GM18498 (cell line): Measurements from ENCODE around the gene NRG4.
"Not testable (repeated sequence)": the region's sequence is repeated elsewhere in the genome, so short reads cannot be mapped to it uniquely, and the experiment has no call there.

Source experiments
- ATAC-seq: cut with Tn5 transposase; IDR thresholded peaks from one replicate; pipeline ENCODE4 v1.9.1; 2021; ENCODE audit warnings: mild to moderate bottlenecking, moderate library complexity; ENCODE audit not compliant: unreplicated experiment

The NRG4 gene

DNA sequence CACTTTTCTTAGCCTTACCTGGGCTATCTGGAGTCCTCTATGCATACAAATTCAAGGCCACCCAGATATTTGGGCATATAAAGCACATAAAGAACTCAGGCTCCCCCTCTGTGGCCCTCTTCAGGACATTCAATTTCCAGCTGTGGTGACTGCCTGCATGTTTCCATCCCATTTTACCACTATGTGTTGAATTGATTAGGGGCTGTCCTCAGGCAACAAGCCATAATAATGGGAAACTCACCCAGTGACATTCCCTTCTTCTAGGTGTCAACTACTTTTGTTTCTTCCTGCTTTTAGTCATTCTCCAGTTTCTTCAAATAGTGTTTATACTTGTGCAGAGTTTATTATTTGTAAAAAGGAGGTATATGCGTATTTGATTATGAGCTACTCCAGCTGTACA is 18.0 kb downstream of the NRG4 start:
- ATAC-seq = no peak

GRCh38 chr15:75992897-75993296 is 19.3 kb downstream of the NRG4 start:
- no peak for ATAC-seq

DNA sequence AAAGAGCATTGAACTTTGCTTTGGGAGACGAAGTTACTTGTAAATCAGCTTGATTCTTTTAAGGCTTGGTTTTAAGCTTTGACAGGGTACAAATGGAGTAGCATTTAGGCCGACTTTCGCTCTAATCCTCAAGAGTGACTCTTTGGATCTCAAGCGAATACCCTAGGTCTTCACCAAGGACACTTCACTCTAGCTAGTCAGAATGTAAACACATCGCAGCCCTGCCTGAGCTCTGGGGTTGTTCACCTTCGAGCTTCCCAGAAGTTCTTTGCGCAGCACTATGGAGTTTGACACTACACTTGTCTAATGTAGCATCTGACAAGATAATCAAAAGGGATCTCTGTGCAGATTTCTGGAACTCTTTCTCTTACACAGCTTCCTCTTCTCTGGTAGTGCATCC is 22.3 kb downstream of the NRG4 start:
- no peak for ATAC-seq

GRCh38 chr15:75989045-75989444 is 23.2 kb downstream of the NRG4 start:
- ATAC-seq = no peak

- no peak for ATAC-seq
These were observed 26.3 kb downstream of the NRG4 start for GRCh38 chr15:75985971-75986370.

DNA sequence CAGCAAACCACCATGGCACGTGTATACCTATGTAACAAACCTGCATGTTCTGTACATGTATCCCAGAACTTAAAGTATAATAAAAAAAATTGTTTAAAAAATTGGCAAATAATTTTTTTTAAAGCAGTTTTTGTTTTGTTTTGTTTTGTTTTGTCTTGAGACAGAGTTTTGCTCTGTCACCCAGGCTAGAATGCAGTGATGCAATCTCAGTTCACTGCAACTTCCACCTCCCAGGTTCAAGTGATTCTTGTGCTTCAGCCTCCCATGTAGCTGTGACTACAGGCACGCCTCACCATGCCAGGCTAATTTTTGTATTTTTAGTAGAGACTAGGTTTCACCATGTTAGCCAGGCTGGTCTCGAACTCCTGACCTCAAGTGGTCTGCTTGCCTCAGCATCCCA is 27.5 kb downstream of the NRG4 start:
- ATAC-seq = not testable (repeated sequence)

GRCh38 chr15:75982468-75982867 is 29.8 kb downstream of the NRG4 start:
- ATAC-seq = no peak

GRCh38 chr15:75981149-75981815 is 30.9 kb downstream of the NRG4 start:
- no peak for ATAC-seq

GRCh38 chr15:75976766-75977165 is 35.5 kb downstream of the NRG4 start:
- ATAC-seq = not testable (repeated sequence)

- ATAC-seq = no peak
These were observed 46.2 kb downstream of the NRG4 start for GRCh38 chr15:75966073-75966472.

DNA sequence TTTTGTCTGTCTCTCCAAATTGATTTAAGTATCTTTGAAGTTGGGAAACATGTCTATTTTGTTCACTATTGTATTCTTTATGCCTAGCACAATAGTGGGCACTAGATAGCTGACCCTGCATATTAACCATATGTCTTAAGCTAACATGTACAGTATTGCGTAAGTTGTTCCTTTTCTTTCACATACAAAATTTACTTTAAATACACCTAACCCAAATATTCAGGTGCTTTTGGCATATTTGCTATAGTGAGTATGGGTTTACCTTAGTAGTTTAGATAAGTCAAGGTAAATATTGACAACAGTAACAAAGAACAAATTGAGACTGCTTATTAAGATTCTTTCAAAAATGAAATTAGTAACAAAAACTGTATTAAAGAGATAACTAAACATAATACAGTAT is 50.9 kb downstream of the NRG4 start:
- ATAC-seq = no peak

- no peak for ATAC-seq
These were observed 56.5 kb downstream of the NRG4 start for GRCh38 chr15:75955720-75956119.

DNA sequence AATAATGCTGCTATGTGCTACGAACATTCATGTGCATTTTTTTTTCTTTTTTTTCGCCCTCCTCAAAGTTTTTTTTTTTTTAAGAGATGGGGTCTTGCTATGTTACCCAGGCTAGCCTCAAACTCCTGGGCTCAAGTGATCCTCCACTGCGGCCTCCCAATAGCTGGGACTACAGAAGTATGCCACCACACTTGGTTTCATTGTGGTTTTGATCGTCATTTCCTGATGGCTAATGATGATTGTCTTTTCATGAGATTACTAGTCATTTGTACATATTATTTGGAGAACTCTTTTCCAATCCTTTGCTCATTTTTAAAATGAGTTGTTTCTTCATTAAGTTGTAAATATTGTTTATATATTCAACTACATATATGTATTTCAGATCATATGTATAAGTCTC is 59.7 kb downstream of the NRG4 start:
- ATAC-seq = no peak

DNA sequence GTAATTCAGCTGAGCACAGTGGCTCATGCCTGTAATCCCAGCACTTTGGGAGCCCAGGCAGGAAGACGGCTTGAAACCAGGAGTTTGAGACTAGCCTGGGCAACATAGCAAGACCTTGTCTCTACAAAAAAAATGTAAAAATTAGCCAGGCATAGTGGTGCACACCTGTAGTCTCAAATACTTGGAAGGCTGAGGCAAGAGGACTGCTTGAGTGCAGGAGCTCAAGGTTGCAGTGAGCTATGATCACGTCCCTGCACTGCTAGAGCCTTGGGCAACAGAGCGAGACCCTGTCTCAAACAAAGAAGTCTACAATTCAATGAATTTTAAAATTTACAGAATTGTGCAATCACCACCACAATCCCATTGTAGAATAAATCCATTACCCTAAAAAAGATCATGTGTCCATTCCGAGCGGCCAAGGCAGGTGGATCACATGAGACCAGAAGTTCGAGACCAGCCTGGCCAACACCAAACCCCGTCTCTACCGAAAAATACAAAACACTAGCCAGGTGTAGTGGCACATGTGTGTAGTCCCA is 63.4 kb downstream of the NRG4 start:
- no peak for ATAC-seq

DNA sequence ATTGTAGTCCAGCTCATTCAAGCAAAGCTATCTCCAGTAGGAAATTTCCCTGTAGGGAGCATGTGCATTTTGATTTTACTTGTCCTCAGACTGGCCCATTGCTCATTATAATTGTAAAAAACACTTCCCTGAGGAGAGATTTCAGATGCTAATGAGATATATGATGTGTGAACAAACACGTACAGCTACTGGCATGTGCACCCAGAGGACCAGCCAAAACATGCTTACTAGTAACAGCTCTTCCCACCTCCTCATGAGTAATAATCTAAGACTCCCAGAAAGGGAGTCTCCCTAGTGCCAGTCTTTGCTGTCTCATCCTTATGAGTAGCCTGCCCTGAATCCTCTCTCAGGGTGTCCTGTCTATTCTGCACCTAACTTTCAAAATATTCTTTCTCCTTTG is 65.1 kb downstream of the NRG4 start:
- ATAC-seq = no peak

- no peak for ATAC-seq
These were observed 66.3 kb downstream of the NRG4 start for GRCh38 chr15:75945953-75946352.

GRCh38 chr15:75943713-75944215 is 68.5 kb downstream of the NRG4 start:
- no peak for ATAC-seq

DNA sequence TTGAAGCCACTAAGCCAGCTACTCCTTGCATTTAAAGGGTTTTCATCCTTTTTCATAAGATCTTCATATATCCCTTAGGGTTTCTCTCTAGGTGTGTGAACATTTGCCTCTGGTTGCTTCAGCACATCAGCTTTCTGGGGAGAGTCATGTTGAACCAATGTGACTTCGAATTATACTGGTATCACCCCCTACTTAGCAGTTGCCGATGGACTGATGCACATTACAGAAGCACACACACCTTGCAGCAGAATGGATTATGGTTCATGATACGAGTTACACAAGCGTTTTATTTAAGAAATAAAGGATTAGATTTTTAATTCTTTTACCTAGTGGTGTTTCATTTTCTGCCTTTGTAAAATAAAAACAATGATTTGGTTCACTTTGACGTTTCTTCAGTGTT is 69.0 kb downstream of the NRG4 start:
- ATAC-seq = no peak

GRCh38 chr15:75942464-75942863 is 69.8 kb downstream of the NRG4 start:
- ATAC-seq = no peak

DNA sequence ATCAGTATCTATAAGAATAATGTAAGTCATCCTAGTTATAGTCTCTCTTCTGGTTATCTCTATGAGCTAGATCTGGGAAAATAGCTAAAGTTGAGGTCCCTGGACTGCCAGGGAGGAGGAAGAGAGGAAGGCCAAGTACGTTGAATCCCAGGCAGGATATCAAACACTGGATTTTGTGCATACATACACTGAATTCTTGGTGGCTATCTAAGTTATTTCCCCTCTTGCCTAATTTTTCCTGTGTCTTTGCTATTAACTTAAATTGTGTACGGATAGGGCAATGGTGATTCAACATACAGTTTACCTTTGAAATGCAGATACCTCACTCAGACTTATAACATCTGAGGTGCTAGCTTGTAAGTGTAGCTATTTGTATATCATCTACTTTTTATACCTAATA is 81.4 kb downstream of the NRG4 start:
- ATAC-seq = no peak

DNA sequence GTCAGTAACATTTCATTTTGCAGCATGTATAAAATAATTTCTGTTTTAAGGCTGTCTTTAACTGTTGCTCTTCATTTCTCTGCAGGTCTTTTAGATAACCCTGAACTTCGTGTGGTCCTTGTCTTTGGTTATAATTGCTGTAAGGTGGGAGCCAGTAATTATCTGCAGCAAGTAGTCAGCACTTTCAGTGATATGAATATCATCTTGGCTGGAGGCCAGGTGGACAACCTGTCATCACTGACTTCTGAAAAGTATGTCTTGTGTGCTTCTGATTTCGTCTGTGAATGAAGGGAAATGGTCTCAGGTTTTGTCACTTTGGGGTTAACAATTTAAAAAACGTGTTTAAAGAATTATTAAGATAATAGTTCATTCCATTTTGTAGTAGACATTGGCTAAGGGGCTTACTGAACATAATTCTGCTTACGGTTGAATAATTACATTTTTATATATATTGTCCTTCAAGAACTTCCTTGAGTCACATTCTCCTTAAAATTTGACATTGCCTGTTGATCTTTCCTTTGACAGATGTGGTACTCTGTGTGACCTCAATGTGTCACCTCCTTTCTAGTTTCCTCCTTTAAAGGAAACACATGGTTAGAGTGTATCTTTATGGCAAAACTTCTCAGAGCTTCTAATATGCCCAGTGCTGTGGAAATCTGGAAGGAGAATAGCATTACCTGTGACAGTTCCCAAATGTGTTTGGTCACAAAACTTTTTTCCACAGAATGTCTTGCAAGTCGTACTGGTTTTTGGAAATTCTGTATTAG is 82.2 kb downstream of the NRG4 start:
- ATAC-seq = no peak
